ENCODE data around the gene SUMO1. TPM values are rescaled to one million over a fixed set of nuclear protein-coding genes. Genes with fewer than 3 reads are reported as not detected.

Gene SUMO1
- total and polyA plus RNA-seq, 2 experiments from 2014 or later = 217 to 507 TPM

GRCh38 chr2:202196727-202197126 is 41.7 kb downstream of the SUMO1 start (continued):
- TF ChIP-seq ZNF462 (CRISPR knock-in tag; IDR thresholded peaks at IDR 0.05) = no peak

GRCh38 chr2:202194418-202194817 is 44.0 kb downstream of the SUMO1 start:
- no peaks in the 10 kb centered on the region for H3K4me1 ChIP-seq (ENCODE audit: insufficient read depth)
- DNase-seq (ENCODE audit: low spot score) = no peak
- no peak overlapping the region for H3K4me2 ChIP-seq
- H3F3A ChIP-seq (replicated peaks; ENCODE audit: low read depth) = 0 out of 2 replicates have a peak, but pooled peaks cover 3% of the 10 kb centered on the region
- H4K20me1 ChIP-seq (replicated peaks; ENCODE audit: insufficient read depth) = no peaks in the 10 kb centered on the region
- no peak overlapping the region for H3K27ac Mint-ChIP-seq
- ATAC-seq = no peak
- no peaks in the 10 kb centered on the region for H3K36me3 ChIP-seq (ENCODE audit: insufficient read depth)
- no peak overlapping the region for H2AFZ ChIP-seq
- no peak overlapping the region for H3K27ac ChIP-seq (ENCODE audit: low read depth)
- H3K4me1 Mint-ChIP-seq = peaks cover 12% of the 10 kb centered on the region
- H3K79me2 ChIP-seq (replicated peaks; ENCODE audit: insufficient read depth) = no peaks in the 10 kb centered on the region
- no peaks in the 10 kb centered on the region for H3K27me3 Mint-ChIP-seq (ENCODE audit: insufficient read depth, low read depth, poor library complexity)
- no peak overlapping the region for H3K4me3 Mint-ChIP-seq
- no peaks in the 10 kb centered on the region for H3K9me3 Mint-ChIP-seq
- no peaks in the 10 kb centered on the region for H3K36me3 Mint-ChIP-seq (ENCODE audit: low read depth)
- no peaks in the 10 kb centered on the region for H3K27me3 ChIP-seq (ENCODE audit: insufficient read depth)
- H3K9me2 ChIP-seq (ENCODE audit: insufficient read depth) = no peaks in the 10 kb centered on the region; the same call in 1 of the 2 replicates
- H3K4me3 ChIP-seq = no peak overlapping the region
- no peak for TF ChIP-seq CTCF (conservative IDR thresholded peaks at IDR 0.05; ENCODE audit: low read depth in 2 of 2)
- no peak for TF ChIP-seq NANOG (IDR thresholded peaks at IDR 0.05; ENCODE audit: borderline replicate concordance)
- no peak for TF ChIP-seq ZNF462 (CRISPR knock-in tag; IDR thresholded peaks at IDR 0.05)
- no peak for TF ChIP-seq POLR2AphosphoS5 (IDR thresholded peaks at IDR 0.05; ENCODE audit: low read depth)
- no peak for TF ChIP-seq JUNB (IDR thresholded peaks at IDR 0.05; ENCODE audit: unreplicated experiment)
